Panc1 (cell line): Measurements from ENCODE around the gene OR1C1. TPM values are rescaled to one million over a fixed set of nuclear protein-coding genes. Genes with fewer than 3 reads are reported as not detected.
"Not testable (repeated sequence)": the region's sequence is repeated elsewhere in the genome, so short reads cannot be mapped to it uniquely, and the experiment has no call there.

Experiments
- ATAC-seq: fragments of 200-7000 bp; cut with Tn5 transposase; 2 replicates; pipeline ENCODE4 v1.9.1; 2020; ENCODE audit warnings: mild to moderate bottlenecking, moderate library complexity
- BruUV-seq: library from RNA; stranded (reverse); fragments of 400-500 nt; replicated peaks from 2 replicates; lab custom pipeline; 2021; lab: Mats Ljungman, UMichigan
- CTCF ChIA-PET: fragments of 300-600 bp; sonication (Branson Sonifier 250); formaldehyde crosslinking; loops from one replicate; lab custom pipeline; 2022; ENCODE audit warnings: antibody characterized with exemption; lab: Charles Lee
- POLR2A ChIA-PET: fragments of 300-600 bp; sonication (Branson Sonifier 250); formaldehyde crosslinking; loops from one replicate; lab custom pipeline; 2022; ENCODE audit warnings: antibody characterized with exemption; lab: Charles Lee
- DNase-seq: peaks from one replicate; pipeline ENCODE4 v3.0.0-alpha.2; 2010; ENCODE audit warnings: low read depth, low spot score
- H3K27ac ChIP-seq: 2 replicates; pipeline ENCODE4 v1.5.1; 2011; ENCODE audit warnings: mild to moderate bottlenecking, low read length, inconsistent platforms
- H3K27me3 ChIP-seq: fragments of 200-500 bp; sonication (Bioruptor generic); 2 replicates; pipeline ENCODE4 v1.6.0; 2014; ENCODE audit warnings: low read length, inconsistent platforms; ENCODE audit not compliant: control insufficient read depth, insufficient read depth
- H3K36me3 ChIP-seq: fragments of 200-500 bp; sonication (Bioruptor generic); 2 replicates; pipeline ENCODE4 v1.5.1; 2014; ENCODE audit warnings: inconsistent platforms, mild to moderate bottlenecking, low read length, moderate library complexity; ENCODE audit not compliant: control insufficient read depth, insufficient read depth
- H3K4me1 ChIP-seq: 2 replicates; pipeline ENCODE4 v1.5.1; 2011; ENCODE audit warnings: inconsistent platforms, mild to moderate bottlenecking, low read length, moderate library complexity; ENCODE audit not compliant: control insufficient read depth, insufficient read depth
- H3K4me3 ChIP-seq, 2 experiments: 2 replicates each; pipeline ENCODE4 v1.5.1; 2011 to 2012; ENCODE audit warnings: low read depth in 2 of 2, low read length in 2 of 2, mild to moderate bottlenecking in 2 of 2, inconsistent platforms in 1 of 2, moderate library complexity in 1 of 2
- H3K9me3 ChIP-seq: fragments of 200-500 bp; sonication (Bioruptor generic); 2 replicates; pipeline ENCODE4 v1.5.1; 2014; ENCODE audit warnings: low read depth, mild to moderate bottlenecking, inconsistent platforms, low read length, moderate library complexity; ENCODE audit not compliant: control insufficient read depth, insufficient read depth
- POLR2AphosphoS5 ChIP-seq: IDR thresholded peaks from 2 replicates; pipeline ENCODE4 v1.6.1; 2012; ENCODE audit warnings: mild to moderate bottlenecking, low read depth, low read length, moderate library complexity
- SIN3A ChIP-seq: IDR thresholded peaks from 2 replicates; pipeline ENCODE4 v1.6.1; 2012; ENCODE audit warnings: low read depth, mild to moderate bottlenecking, low read length, moderate library complexity, borderline replicate concordance; ENCODE audit not compliant: insufficient read depth
- TCF7L2 ChIP-seq: IDR thresholded peaks from 2 replicates; pipeline ENCODE4 v1.6.1; 2011; ENCODE audit warnings: mild to moderate bottlenecking, low read depth, low read length, inconsistent platforms
- in situ Hi-C: cut with HindIII; loops from 2 replicates; pipeline ENCODE4 v1.10.0; 2016; ENCODE audit warnings: low sequenced_read_pairs, low pct_unique_long_range_greater_than_20kb
- intact Hi-C: fragments of 100-400 bp; cut with micrococcal nuclease; formaldehyde crosslinking; loops from one replicate; pipeline ENCODE4 v1.10.0; 2022; ENCODE audit not compliant: unreplicated experiment
- total RNA-seq: library from RNA; stranded (reverse); gene quantifications from one replicate; pipeline ENCODE4 v1.2.1, GENCODE V29; 2021; ENCODE audit not compliant: unreplicated experiment
- TF ChIP-seq, protein P1 (sequence below): fragments of 450-650 bp; IDR thresholded peaks from 2 replicates; pipeline ENCODE4 v1.5.1; 2017; ENCODE audit warnings: mild to moderate bottlenecking
- TF ChIP-seq, protein P2 (sequence below), 2 experiments: IDR thresholded peaks; 2 replicates each; pipeline ENCODE4 v1.6.1; 2011 to 2012; ENCODE audit warnings: low read depth in 2 of 2, control low read depth in 1 of 2, low read length in 1 of 2, mild to moderate bottlenecking in 1 of 2, moderate library complexity in 1 of 2; ENCODE audit not compliant: insufficient read depth in 1 of 2

The OR1C1 gene
- total RNA-seq, 1 experiment from 2014 or later = not detected

DNA sequence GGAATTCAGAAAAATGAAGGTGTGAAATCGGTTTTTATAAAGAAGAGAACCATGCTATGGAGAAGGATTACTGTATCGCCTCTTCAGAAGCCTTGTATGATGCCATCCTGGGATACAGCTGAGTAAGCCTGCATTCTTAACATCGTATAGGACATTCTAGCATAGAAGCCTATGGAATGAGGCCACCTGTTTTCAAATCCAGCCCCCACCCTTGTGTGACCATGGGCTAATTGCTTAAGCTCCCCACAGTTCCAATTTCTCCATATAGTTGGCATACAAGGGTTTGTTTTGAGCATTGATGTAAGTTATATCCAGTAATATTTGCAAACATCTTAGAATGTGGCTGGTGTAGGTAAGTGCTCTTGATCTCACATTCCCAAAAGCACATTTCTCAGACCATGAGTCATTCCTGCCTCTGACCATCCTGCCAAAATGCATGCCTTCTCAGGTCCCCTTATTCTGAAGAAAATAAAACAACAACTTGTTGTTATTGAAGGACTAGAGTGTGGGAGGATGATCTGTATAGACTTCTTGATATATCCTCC, 13.9 kb downstream of the OR1C1 start:
- intact Hi-C loops = no loop called here
- Histone ChIP-seq H3K27me3 (no peaks in the 10 kb centered on the region), H3K9me3 (peaks cover 8% of the 10 kb centered on the region; the same call in 1 of the 2 replicates), H3K36me3 (no peaks in the 10 kb centered on the region), H3K27ac (no peak overlapping the region), H3K4me1 (no peaks in the 10 kb centered on the region), H3K4me3 (no peak overlapping the region)
- BruUV-seq = no TSS peak
- DNase-seq (no peak), ATAC-seq (no peak)
- TF ChIP-seq SIN3A (no peak), POLR2AphosphoS5 (no peak), TCF7L2 (no peak)
- TF ChIP-seq, protein P1, sequence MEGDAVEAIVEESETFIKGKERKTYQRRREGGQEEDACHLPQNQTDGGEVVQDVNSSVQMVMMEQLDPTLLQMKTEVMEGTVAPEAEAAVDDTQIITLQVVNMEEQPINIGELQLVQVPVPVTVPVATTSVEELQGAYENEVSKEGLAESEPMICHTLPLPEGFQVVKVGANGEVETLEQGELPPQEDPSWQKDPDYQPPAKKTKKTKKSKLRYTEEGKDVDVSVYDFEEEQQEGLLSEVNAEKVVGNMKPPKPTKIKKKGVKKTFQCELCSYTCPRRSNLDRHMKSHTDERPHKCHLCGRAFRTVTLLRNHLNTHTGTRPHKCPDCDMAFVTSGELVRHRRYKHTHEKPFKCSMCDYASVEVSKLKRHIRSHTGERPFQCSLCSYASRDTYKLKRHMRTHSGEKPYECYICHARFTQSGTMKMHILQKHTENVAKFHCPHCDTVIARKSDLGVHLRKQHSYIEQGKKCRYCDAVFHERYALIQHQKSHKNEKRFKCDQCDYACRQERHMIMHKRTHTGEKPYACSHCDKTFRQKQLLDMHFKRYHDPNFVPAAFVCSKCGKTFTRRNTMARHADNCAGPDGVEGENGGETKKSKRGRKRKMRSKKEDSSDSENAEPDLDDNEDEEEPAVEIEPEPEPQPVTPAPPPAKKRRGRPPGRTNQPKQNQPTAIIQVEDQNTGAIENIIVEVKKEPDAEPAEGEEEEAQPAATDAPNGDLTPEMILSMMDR = no peak
- TF ChIP-seq, protein P2, sequence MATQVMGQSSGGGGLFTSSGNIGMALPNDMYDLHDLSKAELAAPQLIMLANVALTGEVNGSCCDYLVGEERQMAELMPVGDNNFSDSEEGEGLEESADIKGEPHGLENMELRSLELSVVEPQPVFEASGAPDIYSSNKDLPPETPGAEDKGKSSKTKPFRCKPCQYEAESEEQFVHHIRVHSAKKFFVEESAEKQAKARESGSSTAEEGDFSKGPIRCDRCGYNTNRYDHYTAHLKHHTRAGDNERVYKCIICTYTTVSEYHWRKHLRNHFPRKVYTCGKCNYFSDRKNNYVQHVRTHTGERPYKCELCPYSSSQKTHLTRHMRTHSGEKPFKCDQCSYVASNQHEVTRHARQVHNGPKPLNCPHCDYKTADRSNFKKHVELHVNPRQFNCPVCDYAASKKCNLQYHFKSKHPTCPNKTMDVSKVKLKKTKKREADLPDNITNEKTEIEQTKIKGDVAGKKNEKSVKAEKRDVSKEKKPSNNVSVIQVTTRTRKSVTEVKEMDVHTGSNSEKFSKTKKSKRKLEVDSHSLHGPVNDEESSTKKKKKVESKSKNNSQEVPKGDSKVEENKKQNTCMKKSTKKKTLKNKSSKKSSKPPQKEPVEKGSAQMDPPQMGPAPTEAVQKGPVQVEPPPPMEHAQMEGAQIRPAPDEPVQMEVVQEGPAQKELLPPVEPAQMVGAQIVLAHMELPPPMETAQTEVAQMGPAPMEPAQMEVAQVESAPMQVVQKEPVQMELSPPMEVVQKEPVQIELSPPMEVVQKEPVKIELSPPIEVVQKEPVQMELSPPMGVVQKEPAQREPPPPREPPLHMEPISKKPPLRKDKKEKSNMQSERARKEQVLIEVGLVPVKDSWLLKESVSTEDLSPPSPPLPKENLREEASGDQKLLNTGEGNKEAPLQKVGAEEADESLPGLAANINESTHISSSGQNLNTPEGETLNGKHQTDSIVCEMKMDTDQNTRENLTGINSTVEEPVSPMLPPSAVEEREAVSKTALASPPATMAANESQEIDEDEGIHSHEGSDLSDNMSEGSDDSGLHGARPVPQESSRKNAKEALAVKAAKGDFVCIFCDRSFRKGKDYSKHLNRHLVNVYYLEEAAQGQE (IDR thresholded peaks at IDR 0.05; ENCODE audit: insufficient read depth in 1 of 2, low read depth in 2 of 2, low read length in 1 of 2) = no peak
- in situ Hi-C loops = no loop called here
- CTCF ChIA-PET = no interaction called here
- POLR2A ChIA-PET = no interaction called here

DNA sequence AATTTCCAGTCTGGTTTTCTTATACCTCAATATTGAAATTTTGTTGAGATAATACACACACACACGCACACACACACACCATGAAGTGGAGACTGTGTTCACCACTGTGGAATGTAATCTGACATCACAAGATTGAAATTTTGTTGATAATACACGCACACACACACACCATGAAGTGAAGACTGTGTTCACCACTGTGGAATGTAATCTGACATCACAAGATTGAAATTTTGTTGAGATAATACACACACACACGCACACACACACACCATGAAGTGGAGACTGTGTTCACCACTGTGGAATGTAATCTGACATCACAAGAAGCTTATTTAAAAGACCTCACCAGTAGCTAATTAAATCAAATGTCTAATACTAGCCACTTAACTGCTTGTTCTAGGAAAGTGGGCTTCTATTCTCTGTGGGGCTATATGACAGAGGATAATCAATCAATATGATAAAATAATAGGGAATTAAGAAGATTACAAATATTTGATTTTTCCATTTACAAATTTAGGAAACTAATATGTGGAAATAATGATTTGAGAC, 18.1 kb downstream of the OR1C1 start:
- ATAC-seq, H3K4me3 ChIP-seq, H3K36me3 ChIP-seq, H3K4me1 ChIP-seq, H3K27me3 ChIP-seq, H3K9me3 ChIP-seq, intact Hi-C loops, POLR2A ChIA-PET, BruUV-seq, CTCF ChIA-PET, in situ Hi-C loops, H3K27ac ChIP-seq, DNase-seq: not testable (repeated sequence)

DNA sequence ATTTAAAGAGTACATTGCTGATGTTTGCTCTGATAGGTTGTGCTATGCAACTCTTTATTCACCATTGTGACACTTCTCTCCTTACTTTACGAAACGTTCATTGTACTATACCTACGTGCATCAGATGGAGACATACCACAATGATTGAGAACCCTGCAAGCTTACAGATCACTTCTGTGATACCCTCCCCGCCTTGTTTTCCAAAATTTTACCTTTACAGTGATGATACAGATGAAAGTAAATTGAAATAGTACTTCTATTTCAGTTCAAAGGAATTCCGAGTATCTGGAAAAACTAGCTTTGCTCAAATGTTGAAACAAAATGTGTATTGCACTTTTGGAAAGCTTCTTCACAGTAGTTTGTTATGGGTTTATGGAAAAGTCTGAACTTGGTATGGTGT, 18.6 kb downstream of the OR1C1 start:
- intact Hi-C loops = no loop called here
- H3K36me3 ChIP-seq = no peaks in the 10 kb centered on the region
- no peak for ATAC-seq
- BruUV-seq = no TSS peak
- H3K4me1 ChIP-seq = no peaks in the 10 kb centered on the region
- H3K27ac ChIP-seq = no peak overlapping the region
- ChIA-PET CTCF (no interaction called here), POLR2A (no interaction called here)
- in situ Hi-C loops = no loop called here
- TF ChIP-seq, protein P2 (IDR thresholded peaks at IDR 0.05; ENCODE audit: insufficient read depth in 1 of 2, low read depth in 2 of 2, low read length in 1 of 2) = no peak
- TF ChIP-seq POLR2AphosphoS5 (no peak), TCF7L2 (no peak), SIN3A (no peak)
- TF ChIP-seq, protein P1 = no peak
- H3K4me3 ChIP-seq = no peak overlapping the region
- DNase-seq = no peak
- H3K9me3 ChIP-seq = 0 out of 2 replicates have a peak, but pooled peaks cover 4% of the 10 kb centered on the region
- H3K27me3 ChIP-seq = no peaks in the 10 kb centered on the region
